ENCODE data around the gene MAFB. TPM values are rescaled to one million over a fixed set of nuclear protein-coding genes. Genes with fewer than 3 reads are reported as not detected.

Gene MAFB
- total RNA-seq, 1 experiment from 2014 or later = 15.9 TPM

- ChIA-PET POLR2A (interaction anchor here (1.2 to 1.3 kb wide), 2 partner anchors 16 to 807 kb away, joined by 3 to 9 read pairs; partner anchors contain the start of gene MAFB), CTCF (interaction anchor here (0.7 to 1.3 kb wide), 3 partner anchors 16 to 1594 kb away, joined by 3 to 6 read pairs (median 4); no protein-coding TSS in a partner anchor)
- H3K4me3 Mint-ChIP-seq (ENCODE audit: unreplicated experiment) = no peak overlapping the region
- no peaks in the 10 kb centered on the region for H3K9me3 Mint-ChIP-seq (ENCODE audit: unreplicated experiment)
- TF ChIP-seq CTCF (IDR thresholded peaks at IDR 0.05; ENCODE audit: unreplicated experiment) = no peak
- no peaks in the 10 kb centered on the region for H3K36me3 Mint-ChIP-seq (ENCODE audit: insufficient read depth, unreplicated experiment)
- H3K4me1 Mint-ChIP-seq (ENCODE audit: insufficient read depth, unreplicated experiment) = no peaks in the 10 kb centered on the region
- no TSS peak for BruUV-seq (replicated peaks)
- H3K27ac Mint-ChIP-seq (ENCODE audit: low read depth, unreplicated experiment) = no peak overlapping the region
- H3K27me3 Mint-ChIP-seq (ENCODE audit: insufficient read depth, unreplicated experiment) = no peaks in the 10 kb centered on the region
- no peak for DNase-seq (ENCODE audit: unreplicated experiment)
- intact Hi-C loops (cut with micrococcal nuclease) = no loop called here
These were observed 16.4 kb upstream of the MAFB start for GRCh38 chr20:40705413-40705812.

GRCh38 chr20:40704828-40705227 is 15.8 kb upstream of the MAFB start:
- H3K36me3 Mint-ChIP-seq (ENCODE audit: insufficient read depth, unreplicated experiment) = no peaks in the 10 kb centered on the region
- BruUV-seq (replicated peaks) = no TSS peak
- no peak overlapping the region for H3K4me3 Mint-ChIP-seq (ENCODE audit: unreplicated experiment)
- H3K27ac Mint-ChIP-seq (ENCODE audit: low read depth, unreplicated experiment) = no peak overlapping the region
- no peak for DNase-seq (ENCODE audit: unreplicated experiment)
- ChIA-PET CTCF (interaction anchor here (0.6 to 1.3 kb wide), 4 partner anchors 15 to 1593 kb away, joined by 3 to 6 read pairs (median 4); no protein-coding TSS in a partner anchor), POLR2A (interaction anchor here (0.6 to 1.3 kb wide), 3 partner anchors 15 to 807 kb away, joined by 3 to 9 read pairs (median 3); partner anchors contain the start of gene MAFB)
- no peaks in the 10 kb centered on the region for H3K27me3 Mint-ChIP-seq (ENCODE audit: insufficient read depth, unreplicated experiment)
- TF ChIP-seq CTCF (IDR thresholded peaks at IDR 0.05; ENCODE audit: unreplicated experiment) = no peak
- intact Hi-C loops (cut with micrococcal nuclease) = no loop called here
- no peaks in the 10 kb centered on the region for H3K9me3 Mint-ChIP-seq (ENCODE audit: unreplicated experiment)
- H3K4me1 Mint-ChIP-seq (ENCODE audit: insufficient read depth, unreplicated experiment) = no peaks in the 10 kb centered on the region

GRCh38 chr20:40703975-40704530 is 15.0 kb upstream of the MAFB start:
- H3K27ac Mint-ChIP-seq (ENCODE audit: low read depth, unreplicated experiment) = no peak overlapping the region
- ChIA-PET POLR2A (interaction anchor here (0.6 kb wide), 2 partner anchors 14 to 426 kb away, joined by 3 read pairs; no protein-coding TSS in a partner anchor), CTCF (interaction anchor here (0.5 to 1.3 kb wide), 3 partner anchors 14 to 421 kb away, joined by 3 to 6 read pairs (median 3); no protein-coding TSS in a partner anchor)
- H3K4me1 Mint-ChIP-seq (ENCODE audit: insufficient read depth, unreplicated experiment) = no peaks in the 10 kb centered on the region
- H3K27me3 Mint-ChIP-seq (ENCODE audit: insufficient read depth, unreplicated experiment) = no peaks in the 10 kb centered on the region
- intact Hi-C loops (cut with micrococcal nuclease) = no loop called here
- no peaks in the 10 kb centered on the region for H3K9me3 Mint-ChIP-seq (ENCODE audit: unreplicated experiment)
- no peak for DNase-seq (ENCODE audit: unreplicated experiment)
- H3K36me3 Mint-ChIP-seq (ENCODE audit: insufficient read depth, unreplicated experiment) = no peaks in the 10 kb centered on the region
- no peak overlapping the region for H3K4me3 Mint-ChIP-seq (ENCODE audit: unreplicated experiment)
- no TSS peak for BruUV-seq (replicated peaks)
- TF ChIP-seq CTCF (IDR thresholded peaks at IDR 0.05; ENCODE audit: unreplicated experiment) = no peak

GRCh38 chr20:40702504-40702903 is 13.5 kb upstream of the MAFB start:
- intact Hi-C loops (cut with micrococcal nuclease) = no loop called here
- BruUV-seq (replicated peaks) = no TSS peak

More at GRCh38 chr20:40702504-40702903, 13.5 kb upstream of the MAFB start:
- POLR2A ChIA-PET = interaction anchor here (0.7 to 0.9 kb wide), 2 partner anchors 12 to 1923 kb away, joined by 3 to 4 read pairs; no protein-coding TSS in a partner anchor
- no peaks in the 10 kb centered on the region for H3K36me3 Mint-ChIP-seq (ENCODE audit: insufficient read depth, unreplicated experiment)
- H3K4me3 Mint-ChIP-seq (ENCODE audit: unreplicated experiment) = no peak overlapping the region
- H3K27ac Mint-ChIP-seq (ENCODE audit: low read depth, unreplicated experiment) = no peak overlapping the region
- peak; percentile 15 for TF ChIP-seq CTCF (IDR thresholded peaks at IDR 0.05; ENCODE audit: unreplicated experiment)
- CTCF ChIA-PET = interaction anchor here (0.6 kb wide), 1 partner anchor 76 kb away, joined by 3 read pairs; no protein-coding TSS in a partner anchor
- no peaks in the 10 kb centered on the region for H3K9me3 Mint-ChIP-seq (ENCODE audit: unreplicated experiment)
- DNase-seq (ENCODE audit: unreplicated experiment) = peak; percentile 14
- peaks cover 6% of the 10 kb centered on the region for H3K4me1 Mint-ChIP-seq (ENCODE audit: insufficient read depth, unreplicated experiment)
- H3K27me3 Mint-ChIP-seq (ENCODE audit: insufficient read depth, unreplicated experiment) = no peaks in the 10 kb centered on the region
